Endothelial cell of umbilical vein (primary cell): ENCODE measurements around the gene NRDE2.

Experiments
- EZH2 ChIP-seq: IDR thresholded peaks from 2 replicates; pipeline ENCODE4 v1.6.1; 2012; ENCODE audit warnings: borderline replicate concordance, low read depth, mild to moderate bottlenecking, moderate library complexity, low read length, inconsistent platforms; ENCODE audit not compliant: severe bottlenecking
- FOS ChIP-seq: IDR thresholded peaks from 2 replicates; pipeline ENCODE4 v1.6.1; 2011; ENCODE audit warnings: mild to moderate bottlenecking, low read length, moderate library complexity, borderline replicate concordance; ENCODE audit not compliant: insufficient read depth
- JUN ChIP-seq: IDR thresholded peaks from 2 replicates; pipeline ENCODE4 v1.6.1; 2011; ENCODE audit warnings: borderline replicate concordance, low read depth; ENCODE audit not compliant: insufficient read length, insufficient read depth
- MYC ChIP-seq: IDR thresholded peaks from one replicate; pipeline ENCODE4 v1.6.1; 2011; ENCODE audit warnings: mild to moderate bottlenecking, low read depth, low read length
- POLR2A ChIP-seq: IDR thresholded peaks from 2 replicates; pipeline ENCODE4 v1.6.1; 2012; ENCODE audit warnings: low read depth, mild to moderate bottlenecking, control low read depth, low read length
- POLR2AphosphoS5 ChIP-seq: IDR thresholded peaks from 2 replicates; pipeline ENCODE4 v1.6.1; 2012; ENCODE audit warnings: low read depth, mild to moderate bottlenecking, control low read depth, low read length, moderate library complexity; ENCODE audit not compliant: insufficient read depth
- TF ChIP-seq, protein P1 (sequence below), 2 donors: IDR thresholded peaks; 1 replicate in 1 of 2; 2 replicates in 1 of 2; pipeline ENCODE4 v1.5.1; 2011; ENCODE audit warnings: low read length in 2 of 2, mild to moderate bottlenecking in 2 of 2, moderate library complexity in 2 of 2, control low read depth in 1 of 2, inconsistent platforms in 1 of 2, low read depth in 1 of 2; ENCODE audit not compliant: insufficient read depth in 1 of 2; ENCODE audit errors: extremely low read depth in 1 of 2

DNA sequence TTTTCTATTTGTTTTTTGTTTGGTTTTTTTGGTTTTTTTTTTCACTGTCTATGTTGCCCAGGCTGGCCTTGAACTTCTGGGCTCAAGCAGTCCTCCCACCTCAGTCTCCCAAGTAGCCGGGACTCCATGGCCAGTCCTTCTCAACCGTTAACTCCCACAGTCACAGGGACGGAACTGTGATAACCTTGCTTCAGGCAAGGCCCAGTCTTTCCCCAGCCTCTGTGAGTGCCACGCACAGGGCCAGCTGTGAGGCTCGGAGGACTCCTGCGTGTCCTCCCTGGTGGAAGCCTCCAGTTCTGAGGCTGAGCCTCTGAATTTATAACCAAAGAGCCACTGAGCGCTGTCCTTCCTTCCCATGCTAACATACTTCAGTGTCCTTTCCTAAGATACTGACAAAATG, 51.6 kb downstream of the NRDE2 start:
- no peak for TF ChIP-seq POLR2A
- TF ChIP-seq, protein P1, sequence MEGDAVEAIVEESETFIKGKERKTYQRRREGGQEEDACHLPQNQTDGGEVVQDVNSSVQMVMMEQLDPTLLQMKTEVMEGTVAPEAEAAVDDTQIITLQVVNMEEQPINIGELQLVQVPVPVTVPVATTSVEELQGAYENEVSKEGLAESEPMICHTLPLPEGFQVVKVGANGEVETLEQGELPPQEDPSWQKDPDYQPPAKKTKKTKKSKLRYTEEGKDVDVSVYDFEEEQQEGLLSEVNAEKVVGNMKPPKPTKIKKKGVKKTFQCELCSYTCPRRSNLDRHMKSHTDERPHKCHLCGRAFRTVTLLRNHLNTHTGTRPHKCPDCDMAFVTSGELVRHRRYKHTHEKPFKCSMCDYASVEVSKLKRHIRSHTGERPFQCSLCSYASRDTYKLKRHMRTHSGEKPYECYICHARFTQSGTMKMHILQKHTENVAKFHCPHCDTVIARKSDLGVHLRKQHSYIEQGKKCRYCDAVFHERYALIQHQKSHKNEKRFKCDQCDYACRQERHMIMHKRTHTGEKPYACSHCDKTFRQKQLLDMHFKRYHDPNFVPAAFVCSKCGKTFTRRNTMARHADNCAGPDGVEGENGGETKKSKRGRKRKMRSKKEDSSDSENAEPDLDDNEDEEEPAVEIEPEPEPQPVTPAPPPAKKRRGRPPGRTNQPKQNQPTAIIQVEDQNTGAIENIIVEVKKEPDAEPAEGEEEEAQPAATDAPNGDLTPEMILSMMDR (IDR thresholded peaks at IDR 0.05; ENCODE audit: extremely low read depth in 1 of 2, insufficient read depth in 1 of 2, low read depth in 1 of 2, low read length in 2 of 2), result no peak
- no peak for TF ChIP-seq EZH2
- TF ChIP-seq FOS, result no peak
- TF ChIP-seq POLR2AphosphoS5, result no peak
- no peak for TF ChIP-seq MYC
- TF ChIP-seq JUN, result no peak
